ENCODE results near the gene PRND.

- no peak for TF ChIP-seq POLR2A (IDR thresholded peaks at IDR 0.05)
- TF ChIP-seq, protein P1, sequence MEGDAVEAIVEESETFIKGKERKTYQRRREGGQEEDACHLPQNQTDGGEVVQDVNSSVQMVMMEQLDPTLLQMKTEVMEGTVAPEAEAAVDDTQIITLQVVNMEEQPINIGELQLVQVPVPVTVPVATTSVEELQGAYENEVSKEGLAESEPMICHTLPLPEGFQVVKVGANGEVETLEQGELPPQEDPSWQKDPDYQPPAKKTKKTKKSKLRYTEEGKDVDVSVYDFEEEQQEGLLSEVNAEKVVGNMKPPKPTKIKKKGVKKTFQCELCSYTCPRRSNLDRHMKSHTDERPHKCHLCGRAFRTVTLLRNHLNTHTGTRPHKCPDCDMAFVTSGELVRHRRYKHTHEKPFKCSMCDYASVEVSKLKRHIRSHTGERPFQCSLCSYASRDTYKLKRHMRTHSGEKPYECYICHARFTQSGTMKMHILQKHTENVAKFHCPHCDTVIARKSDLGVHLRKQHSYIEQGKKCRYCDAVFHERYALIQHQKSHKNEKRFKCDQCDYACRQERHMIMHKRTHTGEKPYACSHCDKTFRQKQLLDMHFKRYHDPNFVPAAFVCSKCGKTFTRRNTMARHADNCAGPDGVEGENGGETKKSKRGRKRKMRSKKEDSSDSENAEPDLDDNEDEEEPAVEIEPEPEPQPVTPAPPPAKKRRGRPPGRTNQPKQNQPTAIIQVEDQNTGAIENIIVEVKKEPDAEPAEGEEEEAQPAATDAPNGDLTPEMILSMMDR (IDR thresholded peaks at IDR 0.05), result no peak
These were observed 21.8 kb upstream of the PRND start for GRCh38 chr20:4699957-4700356.
